ENCODE results near the gene NEK7. TPM values are rescaled to one million over a fixed set of nuclear protein-coding genes. Genes with fewer than 3 reads are reported as not detected.

NEK7 gene
- total RNA-seq, 1 donor from 2014 or later = 34.7 TPM

DNA sequence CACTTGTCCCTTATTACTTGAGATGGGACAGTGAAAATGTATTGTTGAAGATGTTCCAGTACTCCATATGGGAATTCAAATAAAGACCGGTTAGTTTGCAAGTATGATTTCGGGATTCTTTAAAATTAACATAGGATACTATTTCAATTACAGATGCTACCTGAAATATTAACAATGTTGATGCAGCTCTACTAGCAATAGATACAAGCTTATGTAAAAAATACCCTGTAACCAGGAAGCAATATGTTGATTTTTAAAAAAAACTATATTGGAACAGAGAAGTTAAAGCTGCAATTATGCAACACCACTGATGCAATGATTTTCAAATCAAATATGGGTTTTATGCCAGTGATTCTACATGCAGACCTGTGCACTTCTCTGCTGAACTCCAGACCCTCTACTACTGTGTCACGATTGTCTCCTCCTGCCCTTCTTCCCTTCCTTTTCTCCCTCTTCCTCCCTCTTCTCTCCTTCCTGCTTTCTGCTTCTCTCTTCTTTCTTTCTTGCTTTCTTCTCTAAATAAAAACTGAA lies 204.5 kb downstream of the NEK7 start:
- Mint-ChIP-seq H3K4me3 (no peak overlapping the region), H3K4me1 (peaks cover 9% of the 10 kb centered on the region), H3K36me3 (no peaks in the 10 kb centered on the region), H3K27me3 (ENCODE audit: insufficient read depth, low read depth) (no peaks in the 10 kb centered on the region), H3K9me3 (no peaks in the 10 kb centered on the region), H3K27ac (no peak overlapping the region)
- Histone ChIP-seq H3K27ac (no peak overlapping the region), H2AFZ (replicated peaks) (no peak overlapping the region), H3K36me3 (no peaks in the 10 kb centered on the region), H3F3A (ENCODE audit: low read depth) (no peaks in the 10 kb centered on the region), H3K9ac (no peak overlapping the region), H3K79me2 (ENCODE audit: low read depth) (no peaks in the 10 kb centered on the region), H4K20me1 (ENCODE audit: low read depth) (no peaks in the 10 kb centered on the region), H3K4me1 (no peaks in the 10 kb centered on the region), H3K4me2 (no peak overlapping the region), H3K27me3 (no peaks in the 10 kb centered on the region), H3K9me3 (ENCODE audit: low read depth) (no peaks in the 10 kb centered on the region), H3K4me3 (no peak overlapping the region)
- DNase-seq (ENCODE audit: low spot score) = no peak
- TF ChIP-seq EZH2 (IDR thresholded peaks at IDR 0.05) (no peak), EZH2phosphoT487 (IDR thresholded peaks at IDR 0.05) (no peak)
- TF ChIP-seq, protein P1, sequence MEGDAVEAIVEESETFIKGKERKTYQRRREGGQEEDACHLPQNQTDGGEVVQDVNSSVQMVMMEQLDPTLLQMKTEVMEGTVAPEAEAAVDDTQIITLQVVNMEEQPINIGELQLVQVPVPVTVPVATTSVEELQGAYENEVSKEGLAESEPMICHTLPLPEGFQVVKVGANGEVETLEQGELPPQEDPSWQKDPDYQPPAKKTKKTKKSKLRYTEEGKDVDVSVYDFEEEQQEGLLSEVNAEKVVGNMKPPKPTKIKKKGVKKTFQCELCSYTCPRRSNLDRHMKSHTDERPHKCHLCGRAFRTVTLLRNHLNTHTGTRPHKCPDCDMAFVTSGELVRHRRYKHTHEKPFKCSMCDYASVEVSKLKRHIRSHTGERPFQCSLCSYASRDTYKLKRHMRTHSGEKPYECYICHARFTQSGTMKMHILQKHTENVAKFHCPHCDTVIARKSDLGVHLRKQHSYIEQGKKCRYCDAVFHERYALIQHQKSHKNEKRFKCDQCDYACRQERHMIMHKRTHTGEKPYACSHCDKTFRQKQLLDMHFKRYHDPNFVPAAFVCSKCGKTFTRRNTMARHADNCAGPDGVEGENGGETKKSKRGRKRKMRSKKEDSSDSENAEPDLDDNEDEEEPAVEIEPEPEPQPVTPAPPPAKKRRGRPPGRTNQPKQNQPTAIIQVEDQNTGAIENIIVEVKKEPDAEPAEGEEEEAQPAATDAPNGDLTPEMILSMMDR (IDR thresholded peaks at IDR 0.05) = no peak

GRCh38 chr1:198363625-198364151 lies 206.9 kb downstream of the NEK7 start:
- H3K36me3 ChIP-seq = no peaks in the 10 kb centered on the region
- H3K27ac Mint-ChIP-seq = no peak overlapping the region
- H3K4me3 ChIP-seq = no peak overlapping the region
- no peak for TF ChIP-seq EZH2 (IDR thresholded peaks at IDR 0.05)
- TF ChIP-seq, protein P1 (IDR thresholded peaks at IDR 0.05) = no peak
- TF ChIP-seq EZH2phosphoT487 (IDR thresholded peaks at IDR 0.05) = no peak
- H3K4me2 ChIP-seq = no peak overlapping the region
- no peak overlapping the region for H3K4me3 Mint-ChIP-seq
- H3K4me1 ChIP-seq = no peaks in the 10 kb centered on the region
- no peak overlapping the region for H3K27ac ChIP-seq
- H3K36me3 Mint-ChIP-seq = no peaks in the 10 kb centered on the region
- H3K27me3 Mint-ChIP-seq (ENCODE audit: insufficient read depth, low read depth) = no peaks in the 10 kb centered on the region
- no peak overlapping the region for H2AFZ ChIP-seq (replicated peaks)
- no peak for DNase-seq (ENCODE audit: low spot score)
- peaks cover 9% of the 10 kb centered on the region for H3K4me1 Mint-ChIP-seq
- H3K9me3 ChIP-seq (ENCODE audit: low read depth) = no peaks in the 10 kb centered on the region
- no peaks in the 10 kb centered on the region for H4K20me1 ChIP-seq (ENCODE audit: low read depth)
- H3K9ac ChIP-seq = no peak overlapping the region
- H3F3A ChIP-seq (ENCODE audit: low read depth) = no peaks in the 10 kb centered on the region
- no peaks in the 10 kb centered on the region for H3K79me2 ChIP-seq (ENCODE audit: low read depth)
- no peaks in the 10 kb centered on the region for H3K9me3 Mint-ChIP-seq
- no peaks in the 10 kb centered on the region for H3K27me3 ChIP-seq

GRCh38 chr1:198364471-198364870 lies 207.7 kb downstream of the NEK7 start:
- Histone ChIP-seq H3K27me3 (no peaks in the 10 kb centered on the region), H3K27ac (no peak overlapping the region), H2AFZ (replicated peaks) (no peak overlapping the region), H3F3A (ENCODE audit: low read depth) (no peaks in the 10 kb centered on the region), H3K9me3 (ENCODE audit: low read depth) (no peaks in the 10 kb centered on the region), H3K9ac (no peak overlapping the region), H3K4me3 (no peak overlapping the region), H4K20me1 (ENCODE audit: low read depth) (no peaks in the 10 kb centered on the region), H3K4me1 (no peaks in the 10 kb centered on the region), H3K4me2 (no peak overlapping the region), H3K36me3 (no peaks in the 10 kb centered on the region), H3K79me2 (ENCODE audit: low read depth) (no peaks in the 10 kb centered on the region)
- Mint-ChIP-seq H3K4me1 (peaks cover 9% of the 10 kb centered on the region), H3K9me3 (peaks cover 4% of the 10 kb centered on the region), H3K27ac (no peak overlapping the region), H3K27me3 (ENCODE audit: insufficient read depth, low read depth) (no peaks in the 10 kb centered on the region), H3K4me3 (no peak overlapping the region), H3K36me3 (no peaks in the 10 kb centered on the region)
- no peak for DNase-seq (ENCODE audit: low spot score)
- TF ChIP-seq EZH2 (IDR thresholded peaks at IDR 0.05) = no peak
- no peak for TF ChIP-seq EZH2phosphoT487 (IDR thresholded peaks at IDR 0.05)
- TF ChIP-seq, protein P1 (IDR thresholded peaks at IDR 0.05) = no peak
